ENCODE data around the gene NUDT6.
"Not testable (repeated sequence)": the region's sequence is repeated elsewhere in the genome, so short reads cannot be mapped to it uniquely, and the experiment has no call there.

The NUDT6 gene

DNA sequence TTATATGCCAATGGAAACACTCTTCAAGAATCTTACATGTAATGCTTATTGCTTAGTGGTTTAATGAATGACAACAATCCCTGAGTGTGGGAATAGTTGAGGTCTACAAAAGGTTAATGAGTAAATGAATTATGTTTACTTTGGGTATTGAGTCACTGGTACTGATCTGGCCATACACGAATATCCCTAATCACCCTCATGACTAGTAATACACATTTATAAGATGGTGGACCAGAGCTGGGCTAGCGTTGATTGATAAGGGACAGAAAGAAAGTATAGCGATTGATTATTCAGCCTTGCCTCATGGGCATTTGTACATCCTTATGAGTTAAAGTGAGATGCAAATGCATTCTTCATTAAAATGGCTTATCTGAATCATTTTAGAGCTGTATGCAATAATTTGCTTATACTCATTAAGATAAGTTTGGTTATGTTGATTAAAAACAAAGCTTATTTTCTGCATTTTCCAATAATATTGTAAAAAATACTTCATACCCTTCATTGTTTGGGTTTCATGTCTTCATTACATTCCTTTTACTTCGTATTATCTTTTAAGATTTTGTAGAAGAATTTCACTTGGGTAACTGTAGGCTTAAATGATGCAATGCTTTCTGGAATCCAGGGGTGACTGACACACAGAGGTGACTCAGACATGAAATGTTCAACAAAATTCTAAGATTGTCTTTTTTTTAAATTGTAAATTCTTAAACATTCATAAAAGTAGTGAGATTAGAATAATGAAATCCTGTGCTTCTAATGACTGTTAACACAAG is 48.4 kb downstream of the NUDT6 start:
- no peak for DNase-seq

DNA sequence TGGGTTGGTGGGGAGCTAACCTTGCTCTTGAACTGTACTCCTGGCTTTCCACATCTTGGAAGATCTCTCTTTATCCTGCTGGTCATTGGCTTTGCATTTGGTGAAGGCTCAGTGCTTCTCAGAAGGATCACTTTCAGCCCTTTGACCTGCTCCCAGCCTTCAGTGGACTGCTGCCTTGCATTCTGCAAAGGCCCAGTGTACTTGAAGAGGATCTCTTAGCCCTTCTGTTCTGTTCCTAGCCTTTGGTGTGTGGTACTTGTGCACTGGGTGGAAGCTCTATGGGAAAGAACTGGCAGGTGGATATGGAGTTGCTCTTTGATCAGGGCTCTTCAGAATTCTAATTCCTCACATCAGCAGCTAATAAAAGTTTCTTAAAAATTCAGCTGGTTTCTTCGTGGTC is 49.3 kb downstream of the NUDT6 start:
- no peak for DNase-seq

DNA sequence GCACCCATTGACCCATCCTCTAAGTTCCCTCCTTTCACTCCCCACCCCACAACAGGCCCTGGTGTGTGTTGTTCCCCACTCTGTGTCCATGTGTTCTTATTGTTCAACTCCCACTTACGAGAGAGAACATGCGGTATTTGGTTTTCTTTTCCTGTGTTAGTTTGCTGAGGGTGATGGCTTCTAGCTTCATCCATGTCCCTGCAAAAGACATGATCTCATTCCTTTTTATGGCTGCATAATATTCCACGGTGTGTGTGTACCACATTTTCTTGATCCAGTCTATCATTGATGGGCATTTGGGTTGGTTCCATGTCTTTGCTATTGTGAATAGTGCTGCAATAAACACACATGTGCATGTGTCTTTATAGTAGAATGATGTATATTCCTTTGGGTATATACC is 54.2 kb downstream of the NUDT6 start:
- not testable (repeated sequence) for DNase-seq

DNA sequence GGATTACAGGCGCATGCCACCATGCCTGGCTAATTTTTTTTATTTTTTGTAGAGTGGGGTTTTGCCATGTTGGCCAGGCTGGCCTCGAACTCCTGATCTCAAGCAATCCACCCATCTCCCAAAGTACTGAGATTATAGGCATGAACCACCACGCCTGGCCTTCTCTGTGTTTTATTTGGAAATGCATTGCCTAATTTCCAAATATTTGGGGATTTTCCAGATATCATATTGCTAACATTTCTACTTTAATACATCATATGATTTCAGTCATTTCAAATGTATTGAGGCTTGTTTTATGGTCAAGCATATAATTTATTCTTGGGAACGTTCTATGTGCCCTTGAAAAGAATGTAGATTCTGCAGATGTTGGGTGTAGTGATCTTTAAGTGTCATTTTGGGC is 57.0 kb downstream of the NUDT6 start:
- DNase-seq: no peak

DNA sequence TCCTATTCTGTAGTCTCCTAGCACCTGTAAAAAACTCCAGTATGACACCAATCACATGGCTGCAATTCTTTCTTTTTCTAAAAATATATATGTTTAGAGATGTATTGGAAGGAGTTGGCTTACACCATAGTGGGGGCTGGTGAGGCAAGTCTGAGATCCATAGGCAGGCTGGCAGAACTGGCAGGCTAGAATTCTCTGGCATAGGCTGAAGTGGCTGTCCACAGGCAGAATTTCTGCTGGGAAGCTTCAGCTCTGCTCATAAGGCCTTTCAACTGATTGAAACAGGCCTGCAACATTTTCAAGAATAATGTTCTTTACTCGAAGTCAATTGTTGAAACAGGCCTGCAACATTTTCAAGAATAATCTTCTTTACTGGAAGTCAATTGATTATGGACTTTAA is 58.8 kb downstream of the NUDT6 start:
- DNase-seq: no peak

DNA sequence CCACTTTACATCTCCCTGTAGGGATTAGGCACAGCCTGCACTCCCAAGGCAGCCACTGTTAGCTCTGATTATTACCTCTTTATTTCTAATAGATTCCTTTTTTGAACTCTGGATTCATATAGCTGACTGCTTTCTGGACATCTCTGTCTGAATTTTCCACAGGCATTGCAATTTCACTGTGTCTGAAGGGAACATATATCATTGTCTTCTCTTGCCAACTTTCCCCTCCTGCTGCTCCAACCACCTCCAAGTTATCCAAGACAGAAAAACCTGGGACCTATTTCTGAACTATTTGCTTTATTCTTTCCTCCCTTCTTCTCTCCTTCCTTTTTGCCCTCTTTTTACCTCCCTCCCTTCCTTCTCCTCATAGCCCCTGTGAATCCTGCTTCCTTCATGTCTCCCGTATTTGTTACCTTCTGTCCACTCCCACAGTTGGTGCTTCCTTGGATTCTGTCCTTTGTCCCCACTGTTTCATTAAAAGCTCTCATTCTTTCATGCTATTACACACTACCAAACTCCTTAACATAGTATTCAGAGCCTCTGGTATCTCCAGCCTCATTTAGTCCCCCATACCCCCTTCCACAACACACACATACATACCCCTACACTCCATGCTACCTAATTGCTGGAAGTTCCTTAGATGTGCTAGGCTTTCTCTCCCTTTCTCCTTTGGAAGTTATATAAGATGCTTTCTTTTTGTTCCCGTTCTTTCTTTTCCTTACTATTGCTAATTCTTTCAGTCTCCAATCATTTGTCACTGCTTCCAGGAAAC is 61.0 kb downstream of the NUDT6 start:
- DNase-seq: no peak

DNA sequence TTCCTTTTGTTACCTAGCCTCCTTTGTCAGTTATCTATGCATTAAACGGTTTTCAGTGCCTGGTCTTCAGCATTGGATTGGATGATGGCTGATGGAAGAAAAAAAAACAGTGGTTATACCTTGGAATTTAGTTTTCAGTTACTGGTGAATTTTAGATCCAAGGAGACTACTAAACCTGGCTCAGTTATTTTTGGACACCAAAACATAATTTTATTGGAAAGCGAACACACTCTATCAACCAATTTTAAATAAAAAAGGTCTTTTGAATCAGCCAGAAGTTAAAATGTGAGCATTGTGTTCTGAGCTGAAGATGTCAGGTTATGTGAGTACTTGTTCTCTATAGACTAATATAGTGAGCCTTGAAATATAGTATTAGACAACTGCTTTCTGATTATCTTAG is 63.7 kb downstream of the NUDT6 start:
- DNase-seq: no peak

DNA sequence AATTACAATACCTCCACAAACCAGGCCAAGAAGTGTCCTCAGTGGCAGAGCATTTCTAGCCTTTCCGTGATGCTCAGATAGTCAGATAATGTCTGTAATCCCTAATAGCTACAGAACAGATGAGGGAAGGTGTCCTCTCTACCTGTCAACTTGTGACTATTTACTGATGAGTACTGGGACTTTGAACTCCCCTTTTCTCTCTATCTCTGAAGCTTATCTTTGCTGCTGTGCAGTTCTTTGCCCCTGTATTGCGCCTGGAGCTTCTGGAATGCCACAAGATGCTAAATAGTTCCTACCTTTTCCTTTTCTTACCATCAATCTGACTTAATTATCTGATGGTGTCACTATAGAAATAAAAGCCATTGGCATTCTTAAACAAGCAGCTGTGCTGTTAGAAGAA is 65.2 kb downstream of the NUDT6 start:
- no peak for DNase-seq

DNA sequence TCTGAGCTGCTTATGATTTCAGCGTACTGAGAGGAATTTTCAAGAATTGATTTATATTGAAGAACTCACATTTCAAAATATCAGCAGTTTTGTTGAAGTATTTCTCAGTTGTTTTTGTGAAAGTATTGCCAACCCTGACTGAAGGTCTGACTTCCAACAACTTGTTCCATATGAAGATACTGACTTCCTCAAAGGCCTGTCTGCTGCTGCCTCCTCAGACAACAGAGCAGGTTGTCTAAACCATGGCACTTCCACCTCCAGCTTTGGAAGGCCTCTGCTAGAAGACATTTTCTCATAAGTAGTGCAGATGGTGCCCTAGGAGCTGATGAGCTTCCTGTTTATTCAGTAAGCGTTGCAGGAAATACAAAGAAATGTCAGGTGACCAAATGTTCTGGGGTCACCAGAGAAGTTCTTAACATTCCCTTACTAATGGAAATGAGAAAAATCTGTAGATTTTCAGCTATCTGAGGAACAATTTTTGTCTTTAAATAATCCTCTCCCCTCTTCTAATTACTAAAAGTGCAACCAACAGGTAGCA is 67.0 kb downstream of the NUDT6 start:
- DNase-seq: no peak

DNA sequence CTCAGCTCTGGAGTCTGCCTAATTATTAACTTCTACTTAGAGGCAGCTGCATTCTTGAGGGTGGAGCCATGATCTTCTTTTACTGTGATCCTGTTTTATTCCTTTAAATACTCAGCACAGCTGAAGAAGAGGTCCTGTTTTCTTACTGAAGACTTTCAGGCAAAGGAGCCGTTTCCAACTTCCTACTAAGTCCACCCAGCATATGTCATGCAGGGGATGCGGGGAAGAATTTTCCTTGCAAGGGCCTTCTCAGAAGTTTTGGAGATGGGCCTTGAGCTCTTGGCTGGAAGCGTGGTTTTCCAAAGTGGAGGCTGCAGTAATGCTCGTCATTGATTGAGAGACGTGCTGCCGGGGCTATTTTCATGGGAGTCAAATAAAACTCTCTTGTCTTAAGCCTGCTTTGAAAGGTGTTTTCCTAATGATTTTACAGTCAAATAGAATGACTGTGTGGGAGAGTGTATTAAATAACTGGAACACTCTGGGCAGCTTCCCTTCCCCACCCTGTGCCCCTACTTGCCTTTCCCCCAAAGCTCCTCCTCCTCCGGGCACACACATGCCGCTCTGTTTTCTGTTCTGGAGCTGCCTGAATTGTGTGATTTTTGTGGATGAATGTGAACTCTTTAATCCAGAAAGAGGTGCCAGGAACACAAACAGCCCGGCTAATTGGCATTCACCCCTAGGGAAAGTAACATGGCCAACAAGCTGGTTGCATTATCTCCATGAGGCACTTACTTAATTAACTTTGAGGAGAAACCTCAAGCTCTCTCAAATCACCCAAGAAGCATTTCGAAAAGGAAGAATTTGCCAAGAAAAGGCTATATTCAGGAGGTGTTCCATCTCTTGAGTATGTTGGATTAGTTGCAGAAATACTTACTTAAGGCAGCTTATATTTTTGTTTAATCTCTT is 67.7 kb downstream of the NUDT6 start:
- no peak for DNase-seq

DNA sequence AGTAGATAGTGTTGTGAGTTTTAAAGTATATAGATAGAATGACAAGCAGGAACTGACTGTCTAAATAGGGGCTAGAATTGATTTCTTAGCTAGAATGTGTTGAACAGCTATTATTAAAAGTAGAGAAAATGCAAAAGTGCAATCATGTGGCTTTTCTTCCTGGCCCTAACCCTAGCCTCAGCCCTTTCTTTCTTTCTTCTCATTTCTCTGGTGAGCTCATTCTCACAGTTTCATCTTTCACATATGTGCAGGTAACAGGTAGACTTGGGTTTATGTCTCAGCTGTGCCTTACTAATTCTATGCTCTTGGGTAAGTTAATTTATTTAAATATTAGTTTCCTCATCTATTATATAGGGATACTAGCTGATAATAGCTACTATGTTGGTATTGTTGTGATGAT is 70.8 kb downstream of the NUDT6 start:
- DNase-seq: no peak

DNA sequence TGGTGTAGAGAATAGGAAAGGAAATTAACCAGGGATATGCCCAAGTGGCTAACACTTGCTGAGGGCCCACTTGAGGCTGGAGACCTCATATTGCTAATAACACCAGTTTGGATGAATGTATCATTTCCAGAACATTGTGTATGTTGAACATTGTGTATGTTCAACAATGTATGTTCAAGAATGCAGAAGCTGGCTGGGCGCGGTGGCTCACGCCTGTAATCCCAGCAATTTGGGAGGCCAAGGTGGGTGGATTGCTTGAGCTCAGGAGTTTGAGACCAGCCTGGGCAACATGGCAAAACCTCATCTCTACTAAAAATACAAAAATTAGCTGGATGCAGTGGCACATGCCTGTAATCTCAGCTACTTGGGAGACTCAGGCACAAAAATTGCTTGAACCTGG is 72.6 kb downstream of the NUDT6 start:
- DNase-seq: not testable (repeated sequence)

DNA sequence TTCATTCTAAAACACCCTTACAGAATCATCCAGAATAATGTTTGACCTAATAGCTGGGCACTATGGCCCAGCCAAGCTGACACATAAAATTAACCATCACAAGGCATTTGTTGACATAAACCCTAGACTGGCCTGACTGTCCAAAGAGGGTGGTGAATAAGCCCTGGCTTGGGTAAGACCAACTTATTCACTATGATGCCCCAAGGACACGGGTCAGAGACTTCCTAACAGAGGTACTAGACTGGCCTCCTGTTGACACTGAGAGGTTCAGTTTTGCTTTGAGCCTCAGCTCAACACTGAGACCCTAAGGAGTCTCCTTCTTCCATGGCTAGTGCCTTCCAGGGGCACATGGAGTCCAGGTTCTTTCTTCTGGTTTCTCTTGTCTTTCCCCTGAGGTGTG is 74.5 kb downstream of the NUDT6 start:
- DNase-seq: no peak

DNA sequence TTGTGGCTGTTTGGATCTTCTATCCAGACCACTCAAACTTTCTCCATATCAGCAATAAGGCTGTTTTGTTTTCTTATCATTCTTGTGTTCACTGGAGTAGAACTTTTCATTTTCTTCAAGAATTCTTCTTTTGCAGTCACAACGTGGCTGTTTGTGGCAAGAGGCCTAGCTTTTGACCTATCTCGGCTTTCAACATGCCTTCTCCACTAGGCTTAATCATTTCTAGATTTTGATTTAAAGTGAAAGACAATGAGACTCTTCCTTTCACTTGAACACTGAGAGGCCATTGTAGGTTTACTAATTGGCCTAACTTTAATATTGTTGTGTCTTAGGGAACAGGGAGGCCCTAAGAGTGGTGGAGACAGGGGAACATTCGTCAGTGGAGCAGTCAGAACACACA is 76.6 kb downstream of the NUDT6 start:
- DNase-seq: no peak

DNA sequence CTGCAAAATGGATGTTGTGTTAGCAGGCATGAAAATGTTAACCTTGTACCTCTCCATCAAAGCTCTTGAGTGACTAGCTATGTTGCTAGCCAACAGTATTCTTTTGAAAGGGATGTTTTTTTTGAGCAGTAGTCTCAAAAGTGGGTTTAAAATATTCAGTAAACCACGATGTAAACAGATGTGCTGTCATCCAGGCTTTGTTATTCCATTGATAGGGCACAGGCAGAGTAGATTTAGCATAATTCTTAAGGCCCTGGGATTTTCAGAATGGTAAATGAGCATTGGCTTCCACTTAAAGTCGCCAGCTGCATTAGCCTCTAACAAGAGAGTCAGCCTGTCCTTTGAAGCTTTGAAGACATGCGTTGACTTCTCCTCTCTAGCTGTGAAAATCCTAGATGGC is 77.3 kb downstream of the NUDT6 start:
- DNase-seq: no peak

DNA sequence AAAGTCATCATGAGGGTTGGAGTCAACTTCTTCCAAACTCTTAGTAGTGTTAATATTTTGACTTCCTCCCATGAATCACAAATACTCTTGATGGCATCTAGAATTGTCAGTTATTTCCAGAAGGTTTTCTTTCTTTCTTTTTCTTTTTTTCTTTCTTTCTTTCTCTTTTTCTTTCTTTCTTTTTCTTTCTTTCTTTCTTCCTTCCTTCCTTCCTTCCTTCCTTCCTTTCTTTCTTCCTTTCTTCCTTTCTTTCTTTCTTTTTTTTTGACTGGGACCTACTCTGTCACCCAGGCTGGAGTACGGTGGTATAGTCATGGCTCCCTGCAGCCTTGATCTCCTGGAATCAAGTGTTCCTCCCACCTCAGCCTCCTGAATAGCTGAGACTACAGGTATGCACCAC is 78.0 kb downstream of the NUDT6 start:
- DNase-seq: not testable (repeated sequence)

DNA sequence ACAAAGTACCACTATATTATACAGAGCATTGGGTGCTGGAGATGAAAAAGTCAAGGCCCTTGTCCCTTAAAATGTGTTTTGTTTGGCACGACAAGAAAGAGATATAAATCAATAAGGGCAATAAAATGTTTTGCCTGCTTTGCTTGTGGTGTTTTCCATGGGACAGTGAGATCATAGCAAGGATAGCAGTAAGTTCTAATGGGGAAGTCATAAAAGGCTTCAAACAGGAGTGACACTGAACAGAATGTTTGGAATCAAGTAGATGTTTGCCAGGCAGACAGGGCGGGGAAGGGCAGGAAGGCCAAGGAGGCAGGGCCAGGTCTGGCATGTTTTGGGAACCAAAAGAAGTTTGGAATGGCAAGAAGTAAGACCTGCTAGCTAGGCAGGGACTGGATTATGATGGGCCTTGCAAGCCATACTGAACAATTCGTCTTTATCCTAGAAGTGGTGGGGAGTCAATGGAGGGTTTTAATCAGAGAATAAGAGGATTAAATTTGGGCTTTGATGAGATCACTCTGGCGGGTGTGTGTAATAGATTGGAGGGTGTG is 79.3 kb downstream of the NUDT6 start:
- no peak for DNase-seq

All from stimulated activated CD4-positive, alpha-beta T cell treated with anti-CD3 and anti-CD28 coated beads, Interleukin-1b, Interleukin-23, amount 100 ng/mL, for 48 hours (primary cell).